H1 (cell line): ENCODE results near the gene ROBO2.

Experiments used
- CEBPB ChIP-seq: IDR thresholded peaks from 2 replicates; pipeline ENCODE4 v1.6.1; 2012; ENCODE audit warnings: low read depth, low read length
- EZH2 ChIP-seq: fragments of 200-600 bp; sonication (generic); IDR thresholded peaks from 2 replicates; pipeline ENCODE4 v1.7.1; 2012; ENCODE audit warnings: low read depth, mild to moderate bottlenecking, moderate library complexity, low read length, inconsistent platforms; ENCODE audit not compliant: severe bottlenecking
- JUN ChIP-seq: IDR thresholded peaks from 2 replicates; pipeline ENCODE4 v1.6.1; 2011; ENCODE audit warnings: low read depth, mild to moderate bottlenecking, improper control_type of control experiment, low read length
- PHF8 ChIP-seq: fragments of 200-600 bp; sonication (generic); conservative IDR thresholded peaks from 2 replicates; pipeline ENCODE4 v1.7.1; 2012; ENCODE audit warnings: low read depth, mild to moderate bottlenecking, inconsistent platforms, low read length, moderate library complexity
- POLR2A ChIP-seq, 2 experiments: IDR thresholded peaks; 1 replicate in 1 of 2; 2 replicates in 1 of 2; pipeline ENCODE4 v1.6.1; 2011; ENCODE audit warnings: low read depth in 2 of 2, low read length in 2 of 2, mild to moderate bottlenecking in 2 of 2; ENCODE audit errors: control extremely low read depth in 1 of 2
- RAD21 ChIP-seq, 2 experiments: IDR thresholded peaks in 1 of 2; conservative IDR thresholded peaks in 1 of 2; 2 replicates each; pipeline ENCODE4 v1.6.1; 2011; ENCODE audit warnings: low read depth in 2 of 2, low read length in 2 of 2, improper control_type of control experiment in 1 of 2, inconsistent platforms in 1 of 2, mild to moderate bottlenecking in 1 of 2, moderate library complexity in 1 of 2
- SP2 ChIP-seq: IDR thresholded peaks from 2 replicates; pipeline ENCODE4 v1.6.1; 2012; ENCODE audit warnings: mild to moderate bottlenecking, low read length, inconsistent platforms
- TF ChIP-seq, protein P1 (sequence below), 3 experiments: IDR thresholded peaks; 1 replicate in 2 of 3; 2 replicates in 1 of 3; pipeline versions ENCODE4 v1.5.1 to v1.6.1; 2011; ENCODE audit warnings: low read length in 3 of 3, mild to moderate bottlenecking in 3 of 3, inconsistent platforms in 2 of 3, low read depth in 1 of 3, moderate library complexity in 1 of 3; ENCODE audit not compliant: insufficient read depth in 1 of 3; ENCODE audit errors: control extremely low read depth in 1 of 3

DNA sequence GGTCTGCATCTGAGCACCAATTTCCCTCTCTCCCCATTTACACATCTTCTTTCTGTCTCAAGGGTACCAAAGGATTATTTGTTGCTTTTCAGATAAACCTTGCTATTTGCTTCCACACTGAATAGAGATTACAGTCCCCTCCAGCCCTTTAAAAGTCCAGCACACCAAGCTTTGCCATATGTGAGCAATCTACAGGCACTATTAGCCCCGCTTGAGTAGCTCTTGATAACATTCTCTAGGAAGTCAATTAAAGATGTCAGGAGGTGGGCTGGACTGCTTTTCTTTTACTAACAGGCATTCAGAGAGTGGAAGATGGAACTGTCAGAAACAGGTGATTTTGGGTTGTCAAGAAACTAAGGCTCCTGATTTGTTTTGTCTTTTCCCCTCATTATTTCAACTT, 417.0 kb downstream of the ROBO2 start:
- TF ChIP-seq, protein P1, sequence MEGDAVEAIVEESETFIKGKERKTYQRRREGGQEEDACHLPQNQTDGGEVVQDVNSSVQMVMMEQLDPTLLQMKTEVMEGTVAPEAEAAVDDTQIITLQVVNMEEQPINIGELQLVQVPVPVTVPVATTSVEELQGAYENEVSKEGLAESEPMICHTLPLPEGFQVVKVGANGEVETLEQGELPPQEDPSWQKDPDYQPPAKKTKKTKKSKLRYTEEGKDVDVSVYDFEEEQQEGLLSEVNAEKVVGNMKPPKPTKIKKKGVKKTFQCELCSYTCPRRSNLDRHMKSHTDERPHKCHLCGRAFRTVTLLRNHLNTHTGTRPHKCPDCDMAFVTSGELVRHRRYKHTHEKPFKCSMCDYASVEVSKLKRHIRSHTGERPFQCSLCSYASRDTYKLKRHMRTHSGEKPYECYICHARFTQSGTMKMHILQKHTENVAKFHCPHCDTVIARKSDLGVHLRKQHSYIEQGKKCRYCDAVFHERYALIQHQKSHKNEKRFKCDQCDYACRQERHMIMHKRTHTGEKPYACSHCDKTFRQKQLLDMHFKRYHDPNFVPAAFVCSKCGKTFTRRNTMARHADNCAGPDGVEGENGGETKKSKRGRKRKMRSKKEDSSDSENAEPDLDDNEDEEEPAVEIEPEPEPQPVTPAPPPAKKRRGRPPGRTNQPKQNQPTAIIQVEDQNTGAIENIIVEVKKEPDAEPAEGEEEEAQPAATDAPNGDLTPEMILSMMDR (IDR thresholded peaks at IDR 0.05; ENCODE audit: control extremely low read depth in 1 of 3, insufficient read depth in 1 of 3, low read depth in 1 of 3, low read length in 3 of 3) = no peak
- no peak for TF ChIP-seq EZH2
- no peak for TF ChIP-seq RAD21 (IDR thresholded peaks at IDR 0.05 in 1 of 2, conservative IDR thresholded peaks at IDR 0.05 in 1 of 2; ENCODE audit: low read depth in 2 of 2, low read length in 2 of 2)
- TF ChIP-seq JUN = no peak
- TF ChIP-seq SP2 = no peak
- TF ChIP-seq CEBPB = no peak
- TF ChIP-seq PHF8 = no peak
- no peak for TF ChIP-seq POLR2A (IDR thresholded peaks at IDR 0.05; ENCODE audit: control extremely low read depth in 1 of 2, low read depth in 2 of 2, low read length in 2 of 2)
